ENCODE measurements around the gene ATP1A2. TPM values are rescaled to one million over a fixed set of nuclear protein-coding genes. Genes with fewer than 3 reads are reported as not detected.

Gene ATP1A2
- total RNA-seq, 1 donor from 2014 or later: not detected

DNA sequence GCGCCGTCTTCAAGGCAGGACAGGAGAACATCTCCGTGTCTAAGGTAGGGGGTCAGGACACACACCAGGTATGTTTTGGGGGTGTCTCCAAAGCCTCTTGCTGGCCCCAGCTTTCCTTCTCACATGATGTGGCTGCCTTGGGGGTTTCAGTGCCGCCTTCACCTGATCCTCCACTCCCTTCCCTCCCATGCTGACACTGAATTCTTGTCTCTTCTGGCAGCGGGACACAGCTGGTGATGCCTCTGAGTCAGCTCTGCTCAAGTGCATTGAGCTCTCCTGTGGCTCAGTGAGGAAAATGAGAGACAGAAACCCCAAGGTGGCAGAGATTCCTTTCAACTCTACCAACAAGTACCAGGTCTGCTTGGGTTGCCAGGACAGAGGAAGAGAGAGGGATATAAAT, 13.5 kb downstream of the ATP1A2 start:
- Mint-ChIP-seq H3K9me3 (no peaks in the 10 kb centered on the region), H3K4me1 (no peaks in the 10 kb centered on the region), H3K36me3 (ENCODE audit: low read depth) (no peaks in the 10 kb centered on the region), H3K27me3 (peaks cover 19% of the 10 kb centered on the region), H3K27ac (no peak overlapping the region), H3K4me3 (no peak overlapping the region)
- no peak for DNase-seq
- intact Hi-C loops (cut with micrococcal nuclease): no loop called here

DNA sequence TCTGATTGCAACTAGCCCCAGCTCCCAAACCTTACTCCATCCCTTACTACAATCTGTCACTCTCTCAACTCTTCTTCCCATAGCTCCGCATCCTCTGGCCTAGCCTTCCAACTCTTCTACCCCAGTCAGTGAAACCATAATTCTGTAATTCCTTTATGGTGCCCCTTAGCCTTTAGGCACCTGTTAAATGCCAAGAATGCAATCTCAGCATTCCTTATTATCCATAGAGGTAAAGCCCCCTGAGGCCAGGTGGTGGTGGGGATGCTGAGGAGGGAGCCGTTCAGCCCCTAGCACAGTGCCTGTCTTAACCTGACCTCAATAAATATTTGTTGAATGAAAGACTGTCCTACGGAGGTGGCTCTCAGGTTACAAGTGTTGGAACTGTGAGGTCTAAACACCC, 14.0 kb downstream of the ATP1A2 start:
- no peak for DNase-seq
- H3K27ac Mint-ChIP-seq: no peak overlapping the region
- peaks cover 19% of the 10 kb centered on the region for H3K27me3 Mint-ChIP-seq
- no peaks in the 10 kb centered on the region for H3K9me3 Mint-ChIP-seq
- H3K36me3 Mint-ChIP-seq (ENCODE audit: low read depth): no peaks in the 10 kb centered on the region
- no peaks in the 10 kb centered on the region for H3K4me1 Mint-ChIP-seq
- no peak overlapping the region for H3K4me3 Mint-ChIP-seq
- intact Hi-C loops (cut with micrococcal nuclease): no loop called here

DNA sequence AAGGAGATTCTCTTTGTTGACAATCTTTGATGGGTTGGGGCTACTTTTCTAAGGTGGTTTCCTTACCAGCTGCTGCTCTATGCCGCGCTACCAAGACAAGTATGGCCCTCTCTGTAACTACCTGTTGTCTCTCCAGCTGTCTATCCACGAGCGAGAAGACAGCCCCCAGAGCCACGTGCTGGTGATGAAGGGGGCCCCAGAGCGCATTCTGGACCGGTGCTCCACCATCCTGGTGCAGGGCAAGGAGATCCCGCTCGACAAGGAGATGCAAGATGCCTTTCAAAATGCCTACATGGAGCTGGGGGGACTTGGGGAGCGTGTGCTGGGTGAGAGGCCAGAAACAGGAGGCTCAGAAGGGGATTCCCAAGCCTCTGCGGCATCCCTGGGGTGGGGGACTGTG, 14.4 kb downstream of the ATP1A2 start:
- Mint-ChIP-seq H3K4me1 (no peaks in the 10 kb centered on the region), H3K36me3 (ENCODE audit: low read depth) (no peaks in the 10 kb centered on the region), H3K4me3 (no peak overlapping the region), H3K27ac (no peak overlapping the region), H3K27me3 (peaks cover 19% of the 10 kb centered on the region), H3K9me3 (no peaks in the 10 kb centered on the region)
- intact Hi-C loops (cut with micrococcal nuclease): no loop called here
- no peak for DNase-seq

DNA sequence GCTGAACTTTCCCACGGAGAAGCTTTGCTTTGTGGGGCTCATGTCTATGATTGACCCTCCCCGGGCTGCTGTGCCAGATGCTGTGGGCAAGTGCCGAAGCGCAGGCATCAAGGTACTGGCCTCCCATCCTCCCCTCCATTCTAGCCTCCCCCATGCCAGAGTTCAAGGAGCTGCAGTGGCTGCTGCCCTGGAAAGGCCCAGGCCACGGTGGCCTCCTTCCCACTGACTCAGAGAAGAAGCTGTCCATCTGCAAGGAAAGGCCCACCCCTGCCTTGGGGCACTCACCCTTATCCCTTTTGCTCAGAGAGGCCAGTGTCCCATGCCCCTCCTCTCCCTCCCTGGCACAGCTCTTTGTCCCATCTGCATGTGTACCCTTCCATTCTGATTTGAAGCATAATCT, 14.9 kb downstream of the ATP1A2 start:
- Mint-ChIP-seq H3K9me3 (no peaks in the 10 kb centered on the region), H3K27me3 (peaks cover 19% of the 10 kb centered on the region), H3K27ac (no peak overlapping the region), H3K36me3 (ENCODE audit: low read depth) (no peaks in the 10 kb centered on the region), H3K4me1 (no peaks in the 10 kb centered on the region), H3K4me3 (no peak overlapping the region)
- no peak for DNase-seq
- intact Hi-C loops (cut with micrococcal nuclease): no loop called here

DNA sequence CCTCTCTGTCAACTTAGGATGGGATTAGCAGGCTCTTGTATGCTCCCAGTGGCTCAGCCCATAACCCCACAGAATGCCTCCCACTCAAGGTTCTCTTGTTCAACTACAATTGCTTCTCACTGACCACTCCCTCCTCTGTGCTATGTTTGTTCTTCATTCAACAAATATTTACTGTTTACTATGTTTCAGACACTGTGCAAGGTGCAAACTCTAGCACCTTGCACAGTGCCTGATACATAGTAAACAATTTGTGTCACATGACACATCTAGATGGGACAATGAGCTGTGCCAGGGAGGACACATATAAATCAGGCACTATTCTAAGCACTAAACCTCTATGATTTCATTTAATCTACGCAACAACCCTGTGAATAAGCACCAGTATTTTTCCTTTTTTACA, 15.4 kb downstream of the ATP1A2 start:
- no peaks in the 10 kb centered on the region for H3K9me3 Mint-ChIP-seq
- no peaks in the 10 kb centered on the region for H3K4me1 Mint-ChIP-seq
- intact Hi-C loops (cut with micrococcal nuclease): no loop called here
- H3K4me3 Mint-ChIP-seq: no peak overlapping the region
- peaks cover 19% of the 10 kb centered on the region for H3K27me3 Mint-ChIP-seq
- DNase-seq: no peak
- no peak overlapping the region for H3K27ac Mint-ChIP-seq
- no peaks in the 10 kb centered on the region for H3K36me3 Mint-ChIP-seq (ENCODE audit: low read depth)

DNA sequence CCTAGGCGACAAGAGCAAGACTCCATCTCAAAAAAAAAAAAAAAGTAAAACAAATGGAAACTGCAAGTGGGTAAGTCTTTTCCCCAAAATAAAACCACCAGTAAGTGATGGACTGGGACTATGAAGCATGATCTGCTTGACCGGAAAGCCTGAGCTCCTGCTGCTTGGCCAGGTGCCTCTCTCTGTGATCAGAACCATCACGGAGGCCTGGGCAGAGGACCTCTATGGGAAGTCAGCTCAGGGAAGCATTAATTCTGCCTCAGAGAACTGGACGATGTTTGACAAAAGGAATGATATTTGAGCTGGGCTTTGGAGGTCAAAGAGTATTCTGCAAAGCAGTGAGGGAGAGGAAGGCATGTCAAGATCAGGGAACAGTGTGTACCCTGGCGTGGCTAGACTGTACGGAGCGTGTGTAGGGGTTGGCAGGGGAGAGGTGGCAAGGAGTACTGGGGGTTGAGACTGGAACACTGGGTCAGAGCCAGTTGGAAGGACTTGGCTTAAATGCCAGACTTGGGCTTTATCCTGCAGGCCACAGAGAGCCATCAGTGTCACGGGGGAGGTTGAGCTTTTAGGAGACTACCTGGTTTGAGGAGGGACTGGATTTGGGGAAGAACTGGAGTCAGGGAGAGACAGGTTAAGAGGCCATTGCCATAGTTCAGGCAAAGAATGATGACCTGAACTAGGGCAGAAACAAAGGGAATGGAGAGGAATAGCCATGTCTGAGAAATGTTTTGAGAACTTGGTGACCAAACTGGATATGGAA, 16.4 kb downstream of the ATP1A2 start:
- Mint-ChIP-seq H3K9me3 (no peaks in the 10 kb centered on the region), H3K27me3 (peaks cover 19% of the 10 kb centered on the region), H3K4me1 (no peaks in the 10 kb centered on the region), H3K4me3 (no peak overlapping the region), H3K27ac (no peak overlapping the region), H3K36me3 (ENCODE audit: low read depth) (no peaks in the 10 kb centered on the region)
- DNase-seq: no peak
- intact Hi-C loops (cut with micrococcal nuclease): no loop called here

DNA sequence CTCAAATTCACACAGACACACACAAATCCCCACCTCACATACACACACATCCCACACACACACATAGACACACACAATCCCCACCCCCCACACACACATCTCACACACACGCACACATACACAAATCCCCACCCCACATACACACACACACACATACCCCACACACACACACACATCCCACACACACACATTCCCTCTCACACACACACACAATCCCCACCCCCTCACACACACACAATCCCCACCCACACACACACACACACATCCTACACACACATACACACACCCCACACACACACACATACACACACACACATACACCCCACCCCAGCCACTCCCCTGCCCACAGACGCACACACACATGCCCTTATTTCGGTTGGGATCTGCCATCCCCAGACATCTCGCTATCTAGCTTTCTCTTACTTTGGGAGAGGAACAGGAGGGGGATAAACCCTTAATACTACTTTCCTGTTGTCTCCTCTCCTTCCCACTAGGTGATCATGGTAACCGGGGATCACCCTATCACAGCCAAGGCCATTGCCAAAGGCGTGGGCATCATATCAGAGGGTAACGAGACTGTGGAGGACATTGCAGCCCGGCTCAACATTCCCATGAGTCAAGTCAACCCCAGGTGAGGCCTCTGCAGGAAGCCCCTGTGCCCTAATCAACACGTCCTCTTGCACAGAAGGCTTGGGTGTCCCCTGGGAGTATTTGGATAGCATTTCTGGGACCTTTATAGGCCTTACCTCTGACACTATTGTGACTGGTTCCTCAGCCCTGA, 18.6 kb downstream of the ATP1A2 start:
- H3K9me3 Mint-ChIP-seq: no peaks in the 10 kb centered on the region
- H3K27ac Mint-ChIP-seq: no peak overlapping the region
- intact Hi-C loops (cut with micrococcal nuclease): no loop called here
- H3K27me3 Mint-ChIP-seq: peaks cover 19% of the 10 kb centered on the region
- no peaks in the 10 kb centered on the region for H3K4me1 Mint-ChIP-seq
- H3K4me3 Mint-ChIP-seq: no peak overlapping the region
- H3K36me3 Mint-ChIP-seq (ENCODE audit: low read depth): no peaks in the 10 kb centered on the region
- DNase-seq: no peak

DNA sequence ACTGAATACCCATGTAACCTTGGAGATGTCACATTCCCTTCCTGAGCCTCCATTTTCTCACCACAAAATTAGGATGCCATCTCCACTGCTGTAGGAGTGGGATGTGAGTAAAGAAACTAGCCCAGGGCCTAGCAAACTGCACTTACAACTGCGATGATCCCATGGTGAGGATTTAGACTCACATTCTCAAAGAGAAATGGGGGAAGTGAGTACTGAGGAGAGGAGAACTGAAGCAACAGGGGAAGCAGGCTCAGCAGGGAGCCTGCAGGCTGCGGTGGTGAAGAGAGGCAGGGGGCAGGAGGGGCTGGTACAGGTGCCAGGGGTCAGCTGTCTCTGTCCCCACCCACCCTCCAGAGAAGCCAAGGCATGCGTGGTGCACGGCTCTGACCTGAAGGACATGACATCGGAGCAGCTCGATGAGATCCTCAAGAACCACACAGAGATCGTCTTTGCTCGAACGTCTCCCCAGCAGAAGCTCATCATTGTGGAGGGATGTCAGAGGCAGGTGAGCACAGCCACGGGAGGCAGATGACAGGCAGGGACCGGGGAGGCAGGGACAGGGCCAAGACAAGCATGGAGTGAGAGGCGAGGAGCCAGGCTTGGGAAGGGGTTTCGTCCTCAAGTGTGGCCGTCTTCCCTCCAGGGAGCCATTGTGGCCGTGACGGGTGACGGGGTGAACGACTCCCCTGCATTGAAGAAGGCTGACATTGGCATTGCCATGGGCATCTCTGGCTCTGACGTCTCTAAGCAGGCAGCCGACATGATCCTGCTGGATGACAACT, 19.4 kb downstream of the ATP1A2 start:
- intact Hi-C loops (cut with micrococcal nuclease): no loop called here
- H3K9me3 Mint-ChIP-seq: no peaks in the 10 kb centered on the region
- H3K27me3 Mint-ChIP-seq: peaks cover 17% of the 10 kb centered on the region
- H3K4me1 Mint-ChIP-seq: no peaks in the 10 kb centered on the region
- H3K4me3 Mint-ChIP-seq: no peak overlapping the region
- no peaks in the 10 kb centered on the region for H3K36me3 Mint-ChIP-seq (ENCODE audit: low read depth)
- no peak overlapping the region for H3K27ac Mint-ChIP-seq
- DNase-seq: no peak

DNA sequence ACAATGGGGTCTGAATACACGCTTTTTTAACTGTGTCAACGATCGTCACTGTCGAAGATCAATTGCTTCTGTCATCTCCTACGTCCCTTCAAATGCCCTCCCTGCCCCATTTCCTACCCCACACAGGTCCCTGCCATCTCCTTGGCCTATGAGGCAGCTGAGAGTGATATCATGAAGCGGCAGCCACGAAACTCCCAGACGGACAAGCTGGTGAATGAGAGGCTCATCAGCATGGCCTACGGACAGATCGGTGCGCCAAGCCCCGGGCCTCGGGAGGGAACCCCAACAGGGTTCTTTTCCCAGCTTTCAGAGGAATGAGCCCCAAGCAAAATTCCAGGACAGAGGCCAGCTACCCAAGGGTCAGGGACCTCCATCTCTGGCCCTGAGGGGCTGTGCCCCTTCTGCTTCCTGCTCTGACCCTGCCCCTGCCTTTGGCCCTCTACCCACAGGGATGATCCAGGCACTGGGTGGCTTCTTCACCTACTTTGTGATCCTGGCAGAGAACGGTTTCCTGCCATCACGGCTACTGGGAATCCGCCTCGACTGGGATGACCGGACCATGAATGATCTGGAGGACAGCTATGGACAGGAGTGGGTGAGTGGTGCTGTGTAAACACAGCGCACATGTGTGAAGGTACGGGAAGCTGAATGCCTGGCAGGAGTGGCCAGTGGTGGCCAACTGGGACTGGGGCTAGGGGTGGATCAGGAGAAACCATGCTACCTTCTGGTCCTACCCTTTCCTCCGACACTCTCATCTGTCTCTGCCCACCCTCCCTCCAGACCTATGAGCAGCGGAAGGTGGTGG, 20.8 kb downstream of the ATP1A2 start:
- Mint-ChIP-seq H3K27ac (no peak overlapping the region), H3K4me3 (no peak overlapping the region), H3K27me3 (peaks cover 13% of the 10 kb centered on the region), H3K9me3 (no peaks in the 10 kb centered on the region), H3K4me1 (no peaks in the 10 kb centered on the region), H3K36me3 (ENCODE audit: low read depth) (no peaks in the 10 kb centered on the region)
- intact Hi-C loops (cut with micrococcal nuclease): no loop called here
- DNase-seq: no peak

DNA sequence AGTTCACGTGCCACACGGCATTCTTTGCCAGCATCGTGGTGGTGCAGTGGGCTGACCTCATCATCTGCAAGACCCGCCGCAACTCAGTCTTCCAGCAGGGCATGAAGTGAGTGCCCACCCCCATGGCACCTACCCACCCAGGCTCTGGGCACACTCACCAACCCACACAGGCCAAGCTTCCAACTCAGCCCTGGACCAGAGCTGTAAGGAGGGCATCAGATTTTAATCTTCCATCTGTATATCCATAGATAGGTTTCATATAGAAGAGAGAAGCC, 21.3 kb downstream of the ATP1A2 start:
- Mint-ChIP-seq H3K27me3 (peaks cover 12% of the 10 kb centered on the region), H3K4me1 (no peaks in the 10 kb centered on the region), H3K27ac (no peak overlapping the region), H3K9me3 (no peaks in the 10 kb centered on the region), H3K4me3 (no peak overlapping the region), H3K36me3 (ENCODE audit: low read depth) (no peaks in the 10 kb centered on the region)
- intact Hi-C loops (cut with micrococcal nuclease): no loop called here
- no peak for DNase-seq

DNA sequence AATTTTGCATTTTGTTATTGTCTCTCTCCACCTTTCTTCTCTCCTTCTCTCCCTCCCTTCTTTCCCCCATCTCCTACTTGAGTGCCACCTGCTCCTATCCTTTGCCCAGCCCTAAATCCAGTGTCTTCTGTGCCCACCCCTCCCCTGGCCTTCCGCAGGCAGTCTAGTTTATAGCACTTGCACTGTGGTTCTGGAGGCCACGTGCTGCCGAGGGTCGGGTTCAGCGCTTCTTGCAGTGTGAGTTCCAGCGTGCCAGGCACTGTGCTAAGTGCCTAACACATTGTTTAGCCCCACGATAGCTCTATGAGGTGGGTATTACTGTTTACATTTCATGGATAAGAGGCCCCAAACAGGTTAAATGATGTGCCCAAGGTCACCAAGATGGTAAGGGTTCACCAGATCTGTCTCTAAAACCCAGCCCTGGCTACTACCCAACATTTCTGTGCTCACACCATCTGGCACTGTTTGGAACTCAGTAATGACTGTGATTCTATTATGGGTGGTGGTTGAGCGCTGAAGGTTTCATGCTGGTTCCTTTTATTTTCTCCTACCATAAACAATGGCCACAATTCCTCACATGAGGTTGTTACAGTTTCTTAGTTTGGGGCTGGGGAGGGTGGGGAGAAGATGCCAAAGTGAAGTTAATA, 21.8 kb downstream of the ATP1A2 start:
- Mint-ChIP-seq H3K27me3 (peaks cover 7% of the 10 kb centered on the region), H3K9me3 (no peaks in the 10 kb centered on the region), H3K4me3 (no peak overlapping the region), H3K4me1 (no peaks in the 10 kb centered on the region), H3K36me3 (ENCODE audit: low read depth) (no peaks in the 10 kb centered on the region), H3K27ac (no peak overlapping the region)
- no peak for DNase-seq
- intact Hi-C loops (cut with micrococcal nuclease): no loop called here

DNA sequence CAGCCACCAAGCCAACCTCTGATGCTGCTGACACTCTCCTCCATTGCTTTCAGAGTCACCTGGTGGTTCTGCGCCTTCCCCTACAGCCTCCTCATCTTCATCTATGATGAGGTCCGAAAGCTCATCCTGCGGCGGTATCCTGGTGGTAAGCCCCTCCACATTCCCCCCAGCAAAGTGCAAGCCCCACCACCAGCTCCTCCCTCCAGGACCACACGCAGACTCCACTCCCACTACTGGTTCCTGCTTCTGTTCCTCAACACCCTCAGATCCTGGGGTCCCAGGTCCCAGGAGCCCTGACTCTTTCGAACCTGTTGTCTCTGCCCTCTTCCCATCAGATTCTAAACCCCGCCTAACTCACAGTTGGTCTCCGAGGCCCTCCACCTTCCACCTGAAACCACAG, 24.3 kb downstream of the ATP1A2 start:
- no peak overlapping the region for H3K27ac Mint-ChIP-seq
- no peaks in the 10 kb centered on the region for H3K4me1 Mint-ChIP-seq
- intact Hi-C loops (cut with micrococcal nuclease): no loop called here
- H3K27me3 Mint-ChIP-seq: peaks cover 8% of the 10 kb centered on the region
- no peaks in the 10 kb centered on the region for H3K36me3 Mint-ChIP-seq (ENCODE audit: low read depth)
- H3K4me3 Mint-ChIP-seq: no peak overlapping the region
- DNase-seq: no peak
- no peaks in the 10 kb centered on the region for H3K9me3 Mint-ChIP-seq

DNA sequence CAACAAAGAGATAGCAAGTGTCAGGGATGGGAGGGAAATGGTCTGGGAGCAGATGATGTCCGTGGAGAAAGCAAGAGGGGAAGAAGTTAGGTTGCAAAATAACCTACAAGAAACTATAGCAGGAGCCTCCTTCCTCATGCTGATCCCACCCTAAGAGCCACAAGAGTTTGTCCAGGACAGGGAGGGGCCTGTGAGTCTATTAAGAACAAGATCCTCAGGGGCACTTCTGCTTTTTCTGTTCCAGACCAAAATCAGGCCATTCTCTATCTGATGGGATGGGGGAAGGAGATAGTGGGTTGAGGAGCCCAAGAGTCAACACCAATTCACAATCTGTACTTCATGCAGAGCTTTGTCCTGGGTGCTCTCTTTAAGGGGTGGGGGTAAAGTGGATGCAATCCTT, 28.1 kb downstream of the ATP1A2 start:
- DNase-seq: no peak
- H3K9me3 Mint-ChIP-seq: no peaks in the 10 kb centered on the region
- no peak overlapping the region for H3K27ac Mint-ChIP-seq
- no peaks in the 10 kb centered on the region for H3K4me1 Mint-ChIP-seq
- H3K4me3 Mint-ChIP-seq: no peak overlapping the region
- H3K36me3 Mint-ChIP-seq (ENCODE audit: low read depth): no peaks in the 10 kb centered on the region
- H3K27me3 Mint-ChIP-seq: peaks cover 17% of the 10 kb centered on the region
- intact Hi-C loops (cut with micrococcal nuclease): no loop called here
